Fibroblast of pulmonary artery (primary cell): ENCODE data around the gene PRDM12.

Experiments used
- DNase-seq: peaks from one replicate; pipeline ENCODE4 v3.0.0-alpha.2; 2010; ENCODE audit warnings: low read depth
- H3K4me3 ChIP-seq: replicated peaks from 2 replicates; pipeline ENCODE4 v1.5.1; 2011; ENCODE audit warnings: low read depth, mild to moderate bottlenecking, control low read depth, low read length, moderate library complexity
- TF ChIP-seq, protein P1 (sequence below): IDR thresholded peaks from 2 replicates; pipeline ENCODE4 v1.5.1; 2011; ENCODE audit warnings: mild to moderate bottlenecking, control low read depth, low read length, inconsistent platforms; ENCODE audit errors: missing control alignments

The PRDM12 gene

DNA sequence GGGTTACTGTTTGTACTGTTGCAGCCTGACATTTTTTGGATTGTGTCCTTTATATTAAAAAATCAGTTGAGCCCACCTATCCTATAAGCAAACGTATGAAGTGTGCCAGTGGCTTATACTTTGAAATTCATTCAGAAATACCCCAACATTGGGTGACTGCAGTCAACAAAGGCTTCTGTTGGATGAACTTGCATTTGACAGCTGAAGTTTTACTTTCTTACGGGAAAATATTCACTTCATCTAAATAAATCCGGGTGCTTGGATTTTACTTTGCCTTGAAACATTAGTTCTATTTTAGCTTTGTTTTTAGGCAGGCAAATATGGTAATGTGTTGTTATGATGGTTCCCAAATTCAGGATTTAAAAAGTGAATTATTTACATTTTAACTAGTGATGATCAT lies 50.9 kb downstream of the PRDM12 start:
- H3K4me3 ChIP-seq: peak overlapping the region; percentile 85
- DNase-seq: no peak
- TF ChIP-seq, protein P1, sequence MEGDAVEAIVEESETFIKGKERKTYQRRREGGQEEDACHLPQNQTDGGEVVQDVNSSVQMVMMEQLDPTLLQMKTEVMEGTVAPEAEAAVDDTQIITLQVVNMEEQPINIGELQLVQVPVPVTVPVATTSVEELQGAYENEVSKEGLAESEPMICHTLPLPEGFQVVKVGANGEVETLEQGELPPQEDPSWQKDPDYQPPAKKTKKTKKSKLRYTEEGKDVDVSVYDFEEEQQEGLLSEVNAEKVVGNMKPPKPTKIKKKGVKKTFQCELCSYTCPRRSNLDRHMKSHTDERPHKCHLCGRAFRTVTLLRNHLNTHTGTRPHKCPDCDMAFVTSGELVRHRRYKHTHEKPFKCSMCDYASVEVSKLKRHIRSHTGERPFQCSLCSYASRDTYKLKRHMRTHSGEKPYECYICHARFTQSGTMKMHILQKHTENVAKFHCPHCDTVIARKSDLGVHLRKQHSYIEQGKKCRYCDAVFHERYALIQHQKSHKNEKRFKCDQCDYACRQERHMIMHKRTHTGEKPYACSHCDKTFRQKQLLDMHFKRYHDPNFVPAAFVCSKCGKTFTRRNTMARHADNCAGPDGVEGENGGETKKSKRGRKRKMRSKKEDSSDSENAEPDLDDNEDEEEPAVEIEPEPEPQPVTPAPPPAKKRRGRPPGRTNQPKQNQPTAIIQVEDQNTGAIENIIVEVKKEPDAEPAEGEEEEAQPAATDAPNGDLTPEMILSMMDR: no peak

DNA sequence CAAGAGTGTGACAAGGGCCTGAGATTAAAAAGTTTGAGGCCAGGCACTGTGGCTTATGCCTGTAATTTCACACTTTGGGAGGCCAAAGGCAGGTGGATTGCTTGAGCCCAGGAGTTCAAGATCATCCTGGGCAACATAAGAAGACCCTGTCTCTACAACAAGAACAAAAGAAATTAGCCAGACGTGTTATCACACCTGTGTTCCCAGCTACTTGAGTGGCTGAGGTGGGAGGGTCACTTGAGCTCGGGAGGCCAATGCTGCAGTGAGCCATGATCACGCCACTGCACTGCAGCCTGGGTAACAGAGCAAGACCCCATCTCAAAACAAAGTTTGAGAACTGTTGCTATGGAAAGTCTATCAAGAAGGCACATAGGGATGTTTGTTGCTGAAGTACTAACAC lies 54.2 kb downstream of the PRDM12 start:
- H3K4me3 ChIP-seq: no peak overlapping the region
- DNase-seq: no peak
- TF ChIP-seq, protein P1: no peak

DNA sequence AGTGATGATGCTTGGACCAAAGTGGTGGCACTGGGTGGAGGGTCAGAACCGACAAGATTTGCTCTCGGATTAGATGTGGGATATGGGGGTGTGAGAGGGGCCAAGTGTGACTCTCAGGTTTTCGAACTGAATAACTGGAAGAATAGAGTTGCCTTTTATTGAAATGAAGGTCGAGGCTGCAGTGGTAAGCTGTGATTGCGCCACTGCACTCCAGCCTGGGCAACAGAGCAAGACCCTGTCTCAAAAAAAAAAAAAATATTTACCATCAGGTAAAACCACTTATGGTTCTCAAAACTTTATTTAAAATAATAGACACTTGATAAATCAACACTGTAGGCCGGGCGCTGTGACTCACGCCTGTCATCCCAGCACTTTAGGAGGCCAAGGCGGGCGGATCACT lies 56.4 kb downstream of the PRDM12 start:
- H3K4me3 ChIP-seq: no peak overlapping the region
- no peak for DNase-seq
- TF ChIP-seq, protein P1: no peak

DNA sequence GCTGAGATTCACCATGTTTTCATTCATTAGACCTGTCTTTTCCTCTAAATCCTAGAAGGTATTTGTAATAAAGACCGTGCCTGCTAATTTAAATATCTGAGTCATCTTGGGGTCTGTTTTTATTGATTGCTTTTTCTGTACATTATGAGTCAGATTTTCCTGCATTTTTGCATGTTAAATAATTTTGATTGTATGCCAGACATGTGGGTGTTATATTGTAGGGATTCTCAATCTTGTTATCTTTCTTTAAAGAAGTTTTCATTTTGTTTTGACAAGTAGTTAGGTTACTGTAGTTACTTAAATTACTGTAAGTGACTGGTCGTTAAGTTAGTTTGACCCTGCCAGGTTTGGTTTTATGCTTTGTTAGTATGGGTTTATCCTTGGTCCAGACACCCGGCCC lies 64.3 kb downstream of the PRDM12 start:
- H3K4me3 ChIP-seq: no peak overlapping the region
- DNase-seq: peak; percentile 52
- TF ChIP-seq, protein P1: no peak

DNA sequence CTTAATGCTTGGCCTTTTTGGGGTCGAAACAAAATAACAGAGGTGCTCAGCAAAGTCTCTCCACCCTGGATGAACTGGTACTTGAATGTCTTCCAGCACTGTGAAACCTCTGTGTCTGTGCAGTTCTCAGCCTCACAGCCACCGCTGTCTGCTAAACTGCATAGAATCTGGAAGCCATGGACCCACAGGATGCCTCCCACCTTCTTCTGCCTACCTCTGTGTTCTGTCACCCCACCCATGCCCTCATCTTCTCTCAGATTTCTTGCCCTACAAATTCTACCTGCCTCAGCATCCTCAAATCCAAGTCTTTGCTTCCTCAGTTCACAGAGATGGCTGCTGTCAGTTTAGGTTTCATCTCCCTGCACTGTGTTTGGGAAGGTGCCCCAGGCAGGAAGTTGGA lies 64.8 kb downstream of the PRDM12 start:
- H3K4me3 ChIP-seq: no peak overlapping the region
- DNase-seq: no peak
- TF ChIP-seq, protein P1: no peak

DNA sequence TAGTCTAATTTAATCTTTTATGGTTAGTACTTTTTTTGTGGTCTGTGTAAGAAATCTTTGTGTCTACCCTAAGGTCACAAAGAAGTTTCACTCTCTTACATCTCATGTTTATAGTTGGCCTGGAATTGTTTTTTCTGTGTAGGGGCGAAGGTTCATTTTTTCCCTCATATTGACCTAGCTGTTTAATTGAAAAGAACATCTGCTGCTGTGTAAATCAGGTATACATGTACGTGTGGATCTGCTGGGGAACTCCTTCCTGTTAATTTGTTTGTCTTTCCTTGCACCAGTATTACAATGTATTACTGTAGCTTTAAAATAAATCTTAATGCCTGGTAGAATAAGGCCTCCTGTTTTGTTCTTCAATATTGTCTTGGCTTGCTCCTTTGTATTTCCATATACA lies 67.0 kb downstream of the PRDM12 start:
- no peak for DNase-seq
- no peak overlapping the region for H3K4me3 ChIP-seq
- TF ChIP-seq, protein P1: no peak

DNA sequence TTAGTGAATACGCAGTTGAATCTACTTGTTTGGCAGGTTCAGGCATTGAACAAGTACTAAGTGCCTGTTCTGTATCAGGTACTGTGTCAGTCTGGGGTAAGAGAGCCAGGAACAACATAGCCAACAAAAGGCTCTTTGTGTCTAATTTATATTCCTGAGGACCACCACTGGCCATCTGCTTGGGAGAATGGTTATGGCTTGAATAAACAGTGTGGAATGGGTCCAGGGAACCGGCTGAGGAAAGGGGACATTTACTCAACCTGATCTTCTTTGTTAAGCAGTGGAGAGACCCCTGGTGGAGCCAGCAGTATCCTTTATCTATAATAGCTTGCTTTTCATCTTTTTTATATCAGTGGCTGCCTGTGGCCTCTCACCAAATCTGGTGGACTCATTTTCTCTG lies 67.7 kb downstream of the PRDM12 start:
- no peak overlapping the region for H3K4me3 ChIP-seq
- no peak for DNase-seq
- TF ChIP-seq, protein P1: no peak
